ENCODE data around the gene PRRG4. TPM values are rescaled to one million over a fixed set of nuclear protein-coding genes. Genes with fewer than 3 reads are reported as not detected.

Gene PRRG4
- total RNA-seq, 2 donors from 2014 or later: 1.4 to 2.7 TPM

GRCh38 chr11:32899438-32899837 lies 69.7 kb downstream of the PRRG4 start:
- TF ChIP-seq CTCF (IDR thresholded peaks at IDR 0.05): no peak
- Histone ChIP-seq H3K27ac (no peak overlapping the region), H3K27me3 (no peaks in the 10 kb centered on the region), H3K4me3 (no peak overlapping the region), H3K36me3 (no peaks in the 10 kb centered on the region), H3K9me3 (no peaks in the 10 kb centered on the region), H3K4me1 (peaks cover 0 to 8% of the 10 kb centered on the region in 2 donors)
- no peak for DNase-seq (ENCODE audit: low spot score)

- no peaks in the 10 kb centered on the region for H3K4me1 ChIP-seq
- no peak for TF ChIP-seq CTCF (IDR thresholded peaks at IDR 0.05)
- H3K27ac ChIP-seq: no peak overlapping the region
- H3K27me3 ChIP-seq: no peaks in the 10 kb centered on the region
- H3K36me3 ChIP-seq: no peaks in the 10 kb centered on the region
- H3K9me3 ChIP-seq: no peaks in the 10 kb centered on the region
- DNase-seq (ENCODE audit: low spot score): no peak
- no peak overlapping the region for H3K4me3 ChIP-seq
These were observed 72.5 kb downstream of the PRRG4 start for GRCh38 chr11:32902089-32902665.

GRCh38 chr11:32905028-32905667 lies 75.4 kb downstream of the PRRG4 start:
- no peaks in the 10 kb centered on the region for H3K4me1 ChIP-seq
- H3K36me3 ChIP-seq: no peaks in the 10 kb centered on the region
- no peak overlapping the region for H3K4me3 ChIP-seq
- no peak for TF ChIP-seq CTCF (IDR thresholded peaks at IDR 0.05)
- H3K27ac ChIP-seq: no peak overlapping the region
- H3K9me3 ChIP-seq: no peaks in the 10 kb centered on the region
- no peaks in the 10 kb centered on the region for H3K27me3 ChIP-seq
- no peak for DNase-seq (ENCODE audit: low spot score)

Other genes with a start within 250 kb of the PRRG4 start
- gene EIF3M, start 246.1 kb upstream of the PRRG4 start, total RNA-seq: 100 to 1,000 TPM; 286 to 371 TPM
- gene CCDC73, start 35.3 kb upstream of the PRRG4 start, total RNA-seq: not detected
- 10 to 100 TPM; 17.5 to 23.7 TPM for gene QSER1, start 62.9 kb downstream of the PRRG4 start, total RNA-seq
- under 1 TPM; 0.33 to 0.51 TPM for gene DEPDC7, start 186.0 kb downstream of the PRRG4 start, total RNA-seq
- gene TCP11L1, start 209.6 kb downstream of the PRRG4 start, total RNA-seq: 10 to 100 TPM; 11.9 to 15.3 TPM